ENCODE measurements around the gene FITM1.

Gene FITM1

DNA sequence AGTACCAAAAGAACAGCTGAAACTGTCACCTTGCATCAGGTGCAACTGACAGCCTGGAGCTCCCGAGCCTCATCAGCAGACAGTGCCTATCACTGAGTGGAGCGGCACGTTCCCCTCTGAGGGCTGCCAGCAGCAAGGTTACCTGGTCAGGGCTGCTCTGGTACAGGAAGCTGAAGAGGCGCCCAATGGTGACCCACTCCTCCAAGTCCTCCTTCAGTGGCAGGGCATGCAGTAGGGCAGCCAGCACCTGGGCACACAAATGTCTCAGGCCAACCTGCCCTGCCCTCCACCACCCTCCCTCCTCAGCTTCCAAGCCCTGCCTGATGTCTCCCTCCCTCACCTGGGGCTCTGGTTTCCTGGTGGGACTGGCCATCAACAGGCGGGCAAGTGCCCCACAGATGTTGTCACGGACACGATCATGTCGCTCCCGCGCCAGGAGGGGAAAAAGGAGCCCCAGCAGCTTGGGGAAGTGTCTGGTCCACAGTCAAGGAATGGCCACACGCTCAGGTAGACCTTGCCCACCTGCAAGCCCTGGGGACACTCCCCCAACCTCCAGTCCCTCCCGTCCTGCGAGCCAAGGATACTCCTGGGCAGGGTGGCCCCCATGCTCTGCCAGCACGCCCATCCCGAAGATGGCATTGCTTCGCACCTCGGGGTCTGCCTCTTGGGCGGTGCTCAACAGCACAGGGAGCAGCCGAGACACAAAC, 51.1 kb downstream of the FITM1 start:
- Mint-ChIP-seq H3K4me1 (no peaks in the 10 kb centered on the region), H3K4me3 (no peak overlapping the region), H3K9me3 (no peaks in the 10 kb centered on the region), H3K27ac (no peak overlapping the region), H3K27me3 (no peaks in the 10 kb centered on the region), H3K36me3 (ENCODE audit: low read depth) (peaks cover 39% of the 10 kb centered on the region)
- ATAC-seq, result no peak
- no peak for DNase-seq
